ENCODE measurements around the gene THAP4.

Gene THAP4

GRCh38 chr2:241545523-241546473 lies 91.2 kb downstream of the THAP4 start:
- Histone ChIP-seq H4K8ac (ENCODE audit: low read depth, low read length) (no peak overlapping the region), H3K18ac (ENCODE audit: low read length) (no peak overlapping the region), H3K27ac (ENCODE audit: low read depth, low read length) (no peak overlapping the region), H4K5ac (ENCODE audit: low read length) (no peak overlapping the region), H3K36me3 (ENCODE audit: control insufficient read depth, insufficient read depth, low read length) (no peaks in the 10 kb centered on the region), H2BK15ac (replicated peaks; ENCODE audit: low read depth) (no peak overlapping the region), H3K4me2 (ENCODE audit: low read length) (no peak overlapping the region), H3K79me2 (ENCODE audit: control insufficient read depth, insufficient read depth, low read length) (no peaks in the 10 kb centered on the region), H3K4ac (ENCODE audit: low read depth, low read length) (no peak overlapping the region), H3K23ac (ENCODE audit: low read length) (no peak overlapping the region), H3K56ac (ENCODE audit: low read length) (no peak overlapping the region), H3K79me1 (ENCODE audit: low read length) (no peaks in the 10 kb centered on the region), H3K4me1 (ENCODE audit: control insufficient read depth, low read depth, low read length) (peaks cover 1% of the 10 kb centered on the region), H3K9ac (ENCODE audit: low read length) (no peak overlapping the region), H2BK5ac (ENCODE audit: low read length) (no peak overlapping the region), H2AK5ac (ENCODE audit: low read length) (peak overlapping the region; percentile 78), H3K27me3 (ENCODE audit: insufficient read depth, low read length, poor library complexity) (peaks cover 2% of the 10 kb centered on the region), H3K4me3 (ENCODE audit: low read length) (no peak overlapping the region), H2BK120ac (ENCODE audit: low read depth, low read length) (no peak overlapping the region)
- DNase-seq: no peak
- no CpG with 5 or more reads among the region's 12 CpGs for WGBS (ENCODE audit: extremely low coverage, insufficient coverage, low lambda C conversion rate)

- WGBS (ENCODE audit: extremely low coverage, insufficient coverage, low lambda C conversion rate): no CpG with 5 or more reads among the region's 10 CpGs
- Histone ChIP-seq H3K56ac (ENCODE audit: low read length) (no peak overlapping the region), H4K8ac (ENCODE audit: low read depth, low read length) (no peak overlapping the region), H3K27ac (ENCODE audit: low read depth, low read length) (no peak overlapping the region), H3K79me2 (ENCODE audit: control insufficient read depth, insufficient read depth, low read length) (no peaks in the 10 kb centered on the region), H3K4me3 (ENCODE audit: low read length) (no peak overlapping the region), H3K9ac (ENCODE audit: low read length) (no peak overlapping the region), H3K4me1 (ENCODE audit: control insufficient read depth, low read depth, low read length) (peaks cover 1% of the 10 kb centered on the region), H3K79me1 (ENCODE audit: low read length) (no peaks in the 10 kb centered on the region), H3K18ac (ENCODE audit: low read length) (no peak overlapping the region), H3K4me2 (ENCODE audit: low read length) (no peak overlapping the region), H3K23ac (ENCODE audit: low read length) (no peak overlapping the region), H3K27me3 (ENCODE audit: insufficient read depth, low read length, poor library complexity) (peaks cover 2% of the 10 kb centered on the region), H2BK5ac (ENCODE audit: low read length) (no peak overlapping the region), H3K36me3 (ENCODE audit: control insufficient read depth, insufficient read depth, low read length) (no peaks in the 10 kb centered on the region), H3K4ac (ENCODE audit: low read depth, low read length) (no peak overlapping the region), H2BK120ac (ENCODE audit: low read depth, low read length) (no peak overlapping the region), H2BK15ac (replicated peaks; ENCODE audit: low read depth) (no peak overlapping the region), H2AK5ac (ENCODE audit: low read length) (no peak overlapping the region), H4K5ac (ENCODE audit: low read length) (no peak overlapping the region)
- no peak for DNase-seq
Measured at GRCh38 chr2:241545106-241545505, 91.9 kb downstream of the THAP4 start.

- Histone ChIP-seq H3K4me1 (ENCODE audit: control insufficient read depth, low read depth, low read length) (peaks cover 1% of the 10 kb centered on the region), H4K5ac (ENCODE audit: low read length) (no peak overlapping the region), H2BK15ac (replicated peaks; ENCODE audit: low read depth) (no peak overlapping the region), H3K4me3 (ENCODE audit: low read length) (no peak overlapping the region), H2AK5ac (ENCODE audit: low read length) (no peak overlapping the region), H3K9ac (ENCODE audit: low read length) (no peak overlapping the region), H3K27ac (ENCODE audit: low read depth, low read length) (no peak overlapping the region), H3K23ac (ENCODE audit: low read length) (no peak overlapping the region), H2BK120ac (ENCODE audit: low read depth, low read length) (no peak overlapping the region), H4K8ac (ENCODE audit: low read depth, low read length) (no peak overlapping the region), H3K27me3 (ENCODE audit: insufficient read depth, low read length, poor library complexity) (peaks cover 2% of the 10 kb centered on the region), H3K4ac (ENCODE audit: low read depth, low read length) (no peak overlapping the region), H3K79me1 (ENCODE audit: low read length) (no peaks in the 10 kb centered on the region), H3K79me2 (ENCODE audit: control insufficient read depth, insufficient read depth, low read length) (no peaks in the 10 kb centered on the region), H3K56ac (ENCODE audit: low read length) (no peak overlapping the region), H2BK5ac (ENCODE audit: low read length) (no peak overlapping the region), H3K4me2 (ENCODE audit: low read length) (no peak overlapping the region), H3K36me3 (ENCODE audit: control insufficient read depth, insufficient read depth, low read length) (no peaks in the 10 kb centered on the region), H3K18ac (ENCODE audit: low read length) (no peak overlapping the region)
- no CpG with 5 or more reads among the region's 15 CpGs for WGBS (ENCODE audit: extremely low coverage, insufficient coverage, low lambda C conversion rate)
- DNase-seq: no peak
Measured at GRCh38 chr2:241542278-241542605, 94.7 kb downstream of the THAP4 start.

GRCh38 chr2:241541564-241542277 lies 95.2 kb downstream of the THAP4 start:
- Histone ChIP-seq H3K56ac (ENCODE audit: low read length) (no peak overlapping the region), H2BK5ac (ENCODE audit: low read length) (no peak overlapping the region), H3K23ac (ENCODE audit: low read length) (no peak overlapping the region), H3K4me1 (ENCODE audit: control insufficient read depth, low read depth, low read length) (no peaks in the 10 kb centered on the region), H3K9ac (ENCODE audit: low read length) (no peak overlapping the region), H3K27ac (ENCODE audit: low read depth, low read length) (no peak overlapping the region), H3K4ac (ENCODE audit: low read depth, low read length) (no peak overlapping the region), H3K18ac (ENCODE audit: low read length) (no peak overlapping the region), H3K27me3 (ENCODE audit: insufficient read depth, low read length, poor library complexity) (peaks cover 2% of the 10 kb centered on the region), H3K36me3 (ENCODE audit: control insufficient read depth, insufficient read depth, low read length) (no peaks in the 10 kb centered on the region), H3K79me1 (ENCODE audit: low read length) (no peaks in the 10 kb centered on the region), H3K4me3 (ENCODE audit: low read length) (no peak overlapping the region), H2BK120ac (ENCODE audit: low read depth, low read length) (no peak overlapping the region), H4K5ac (ENCODE audit: low read length) (no peak overlapping the region), H2BK15ac (replicated peaks; ENCODE audit: low read depth) (no peak overlapping the region), H3K79me2 (ENCODE audit: control insufficient read depth, insufficient read depth, low read length) (no peaks in the 10 kb centered on the region), H3K4me2 (ENCODE audit: low read length) (peak overlapping the region; percentile 13), H4K8ac (ENCODE audit: low read depth, low read length) (no peak overlapping the region), H2AK5ac (ENCODE audit: low read length) (no peak overlapping the region)
- no peak for DNase-seq
- no CpG with 5 or more reads among the region's 62 CpGs for WGBS (ENCODE audit: extremely low coverage, insufficient coverage, low lambda C conversion rate)

GRCh38 chr2:241540771-241541561 lies 96.0 kb downstream of the THAP4 start:
- Histone ChIP-seq H3K27ac (ENCODE audit: low read depth, low read length) (no peak overlapping the region), H3K4me1 (ENCODE audit: control insufficient read depth, low read depth, low read length) (no peaks in the 10 kb centered on the region), H3K79me1 (ENCODE audit: low read length) (no peaks in the 10 kb centered on the region), H2BK5ac (ENCODE audit: low read length) (no peak overlapping the region), H3K27me3 (ENCODE audit: insufficient read depth, low read length, poor library complexity) (peaks cover 2% of the 10 kb centered on the region), H3K23ac (ENCODE audit: low read length) (no peak overlapping the region), H3K36me3 (ENCODE audit: control insufficient read depth, insufficient read depth, low read length) (no peaks in the 10 kb centered on the region), H3K56ac (ENCODE audit: low read length) (peak overlapping the region; percentile 56), H3K9ac (ENCODE audit: low read length) (no peak overlapping the region), H2AK5ac (ENCODE audit: low read length) (no peak overlapping the region), H3K4me2 (ENCODE audit: low read length) (peak overlapping the region; percentile 64), H2BK15ac (replicated peaks; ENCODE audit: low read depth) (no peak overlapping the region), H4K5ac (ENCODE audit: low read length) (no peak overlapping the region), H3K79me2 (ENCODE audit: control insufficient read depth, insufficient read depth, low read length) (no peaks in the 10 kb centered on the region), H3K18ac (ENCODE audit: low read length) (no peak overlapping the region), H3K4me3 (ENCODE audit: low read length) (no peak overlapping the region), H2BK120ac (ENCODE audit: low read depth, low read length) (no peak overlapping the region), H3K4ac (ENCODE audit: low read depth, low read length) (no peak overlapping the region), H4K8ac (ENCODE audit: low read depth, low read length) (no peak overlapping the region)
- WGBS (ENCODE audit: extremely low coverage, insufficient coverage, low lambda C conversion rate): no CpG with 5 or more reads among the region's 68 CpGs
- peak; percentile 77 for DNase-seq
